PC-3 (cell line): ENCODE measurements around the gene CYP39A1.

Source experiments
- EZH2 ChIP-seq: fragments of 300-600 bp; sonication (generic); IDR thresholded peaks from one replicate; pipeline ENCODE4 v1.6.1; 2017; ENCODE audit warnings: antibody characterized with exemption, mild to moderate bottlenecking, low read length; ENCODE audit not compliant: unreplicated experiment
- EZH2phosphoT487 ChIP-seq: fragments of 300-600 bp; sonication (generic); IDR thresholded peaks from 2 replicates; pipeline ENCODE4 v1.6.1; 2018; ENCODE audit warnings: mild to moderate bottlenecking, antibody characterized with exemption, low read length, borderline replicate concordance
- TF ChIP-seq, protein P1 (sequence below): fragments of 300-600 bp; sonication (generic); conservative IDR thresholded peaks from 2 replicates; pipeline ENCODE4 v1.5.1; 2017; ENCODE audit warnings: antibody characterized with exemption, low read depth, mild to moderate bottlenecking, low read length

GRCh38 chr6:46674410-46674809, 21.8 kb upstream of the CYP39A1 start:
- TF ChIP-seq, protein P1, sequence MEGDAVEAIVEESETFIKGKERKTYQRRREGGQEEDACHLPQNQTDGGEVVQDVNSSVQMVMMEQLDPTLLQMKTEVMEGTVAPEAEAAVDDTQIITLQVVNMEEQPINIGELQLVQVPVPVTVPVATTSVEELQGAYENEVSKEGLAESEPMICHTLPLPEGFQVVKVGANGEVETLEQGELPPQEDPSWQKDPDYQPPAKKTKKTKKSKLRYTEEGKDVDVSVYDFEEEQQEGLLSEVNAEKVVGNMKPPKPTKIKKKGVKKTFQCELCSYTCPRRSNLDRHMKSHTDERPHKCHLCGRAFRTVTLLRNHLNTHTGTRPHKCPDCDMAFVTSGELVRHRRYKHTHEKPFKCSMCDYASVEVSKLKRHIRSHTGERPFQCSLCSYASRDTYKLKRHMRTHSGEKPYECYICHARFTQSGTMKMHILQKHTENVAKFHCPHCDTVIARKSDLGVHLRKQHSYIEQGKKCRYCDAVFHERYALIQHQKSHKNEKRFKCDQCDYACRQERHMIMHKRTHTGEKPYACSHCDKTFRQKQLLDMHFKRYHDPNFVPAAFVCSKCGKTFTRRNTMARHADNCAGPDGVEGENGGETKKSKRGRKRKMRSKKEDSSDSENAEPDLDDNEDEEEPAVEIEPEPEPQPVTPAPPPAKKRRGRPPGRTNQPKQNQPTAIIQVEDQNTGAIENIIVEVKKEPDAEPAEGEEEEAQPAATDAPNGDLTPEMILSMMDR, result no peak
- TF ChIP-seq EZH2, result no peak
- TF ChIP-seq EZH2phosphoT487, result no peak
